Stimulated activated CD4-positive, alpha-beta T cell treated with anti-CD3 and anti-CD28 coated beads, Interleukin-12 subunit alpha, Interleukin-12 subunit beta, amount 100 ng/mL, for 24 hours (primary cell): ENCODE data around the gene FBXO45.
"Not testable (repeated sequence)": the region's sequence is repeated elsewhere in the genome, so short reads cannot be mapped to it uniquely, and the experiment has no call there.

Experiments used
- DNase-seq, 2 experiments: peaks; one replicate each; pipeline ENCODE4 v3.0.0-alpha.2; 2020; ENCODE audit warnings: low read depth in 2 of 2

FBXO45 gene, protein sequence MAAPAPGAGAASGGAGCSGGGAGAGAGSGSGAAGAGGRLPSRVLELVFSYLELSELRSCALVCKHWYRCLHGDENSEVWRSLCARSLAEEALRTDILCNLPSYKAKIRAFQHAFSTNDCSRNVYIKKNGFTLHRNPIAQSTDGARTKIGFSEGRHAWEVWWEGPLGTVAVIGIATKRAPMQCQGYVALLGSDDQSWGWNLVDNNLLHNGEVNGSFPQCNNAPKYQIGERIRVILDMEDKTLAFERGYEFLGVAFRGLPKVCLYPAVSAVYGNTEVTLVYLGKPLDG

DNA sequence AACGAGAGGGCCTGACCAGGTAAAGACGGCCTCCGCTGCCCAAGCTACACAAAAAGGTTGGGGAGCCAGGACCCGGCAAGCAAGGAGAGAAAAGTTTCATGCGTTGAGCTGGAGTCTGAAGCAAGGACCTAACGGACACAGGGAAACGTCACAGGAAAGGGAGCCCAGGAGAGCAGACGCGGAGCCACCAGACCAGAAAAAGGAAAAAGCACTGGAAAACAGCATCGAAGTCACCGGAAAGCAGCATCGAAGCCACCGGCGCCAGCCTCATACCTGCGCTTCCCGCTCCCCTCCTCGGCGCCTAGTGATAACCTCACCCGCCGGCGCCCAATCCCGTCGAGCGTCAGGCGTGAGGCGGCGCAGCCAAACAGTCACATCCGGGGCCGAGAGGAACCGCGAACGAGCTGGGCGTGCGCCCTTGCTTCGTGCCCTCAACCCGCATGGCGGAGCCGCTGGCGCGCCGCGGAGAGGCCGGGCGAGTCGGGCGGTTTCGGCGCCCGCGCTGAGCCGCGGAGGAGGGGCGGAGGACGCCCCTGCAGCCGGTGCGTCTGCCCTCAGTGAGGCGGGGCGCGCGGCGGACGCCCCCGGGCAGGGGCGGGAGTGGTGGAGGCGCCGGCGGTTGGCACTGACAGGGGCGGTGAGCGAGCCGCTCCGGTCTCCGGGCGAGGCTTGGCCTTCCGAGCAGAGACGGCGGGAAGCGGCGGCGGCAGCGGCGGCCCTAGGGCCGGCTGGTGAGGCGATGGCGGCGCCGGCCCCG lies at the start of gene FBXO45, which contains the start of gene WDR53:
Gene FBXO45 (plus strand): TSS at position 415 of the 757 bp plus-strand sequence. CDS start 325 bp downstream, at position 740.
Gene WDR53 (minus strand): TSS at position 309 of the 757 bp plus-strand sequence. CDS start 7,079 bp downstream, outside the sequence.
- peak; percentile 89 to 91 for DNase-seq

DNA sequence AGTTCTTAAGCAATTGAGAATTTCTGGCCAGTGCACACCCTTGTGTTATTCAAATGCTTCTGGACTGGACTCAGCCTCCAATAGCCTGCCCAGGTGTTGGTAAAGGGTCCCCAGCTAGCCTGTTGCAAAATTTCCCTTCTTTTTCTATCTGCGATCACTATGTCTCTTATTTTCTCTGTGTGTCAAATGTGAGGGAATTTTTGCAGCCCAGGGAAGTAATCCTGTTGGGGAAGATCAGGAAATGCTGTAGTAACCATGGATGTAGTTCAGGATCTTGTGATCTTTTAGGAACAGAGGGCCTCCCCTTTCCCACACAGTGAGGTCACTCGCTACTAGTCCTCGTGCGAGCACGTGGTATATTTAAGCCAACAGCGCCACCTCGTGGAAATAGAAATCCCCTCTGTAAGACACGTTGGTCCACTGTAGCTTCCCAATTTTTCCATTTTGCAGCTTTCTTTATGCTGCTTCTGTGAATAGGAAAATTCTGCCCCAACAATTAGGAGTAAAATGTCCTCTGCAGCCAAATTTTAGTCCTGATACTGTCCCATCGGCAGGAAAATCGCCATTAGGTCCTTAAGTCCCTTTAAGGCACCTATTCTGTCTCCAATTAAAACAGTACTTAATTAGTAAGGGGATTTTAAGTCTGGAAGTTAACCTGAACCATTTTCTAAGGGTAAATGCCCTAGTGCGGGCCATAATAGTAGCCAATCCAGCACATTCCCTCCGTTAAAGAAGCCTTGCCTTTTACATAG lies 49.3 kb upstream of the FBXO45 start:
- DNase-seq, result peak in 1 of 2 experiments; percentile 44

DNA sequence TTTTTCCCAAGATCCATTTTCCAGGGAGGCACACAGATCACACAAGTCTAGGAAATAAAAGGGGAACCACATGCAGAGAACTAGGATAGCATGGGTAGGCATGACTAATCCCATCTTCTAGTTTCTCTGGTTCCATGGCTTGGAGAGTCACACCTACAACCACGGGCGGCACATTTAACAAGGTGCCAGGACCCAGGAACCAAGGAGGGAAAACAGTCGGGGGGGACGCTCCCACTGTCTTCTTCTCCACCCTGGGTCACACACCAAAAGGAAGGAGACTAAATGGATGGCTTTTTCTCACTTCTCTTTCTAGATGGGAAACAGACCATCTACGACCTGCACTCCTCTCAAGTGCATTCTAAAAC lies 48.8 kb upstream of the FBXO45 start:
- DNase-seq, result no peak

DNA sequence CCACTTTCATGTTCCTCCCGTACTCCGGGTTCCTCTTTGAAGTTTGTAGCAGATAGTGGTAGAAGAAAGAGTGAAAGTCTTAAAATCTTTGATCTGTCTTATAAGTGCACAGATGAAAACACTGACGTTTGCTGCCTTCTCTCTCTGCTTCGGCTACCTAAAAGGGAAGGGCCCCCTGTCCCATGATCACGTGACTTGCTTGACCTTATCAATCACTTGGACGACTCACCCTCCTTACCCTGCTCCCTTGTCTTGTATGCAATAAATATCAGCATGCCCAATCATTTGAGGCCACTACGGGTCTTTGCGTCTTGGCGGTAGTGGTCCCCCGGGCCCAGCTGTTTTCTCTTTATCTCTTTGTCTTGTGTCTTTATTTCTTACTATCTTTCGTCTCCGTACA lies 47.2 kb upstream of the FBXO45 start:
- DNase-seq, result not testable (repeated sequence)

DNA sequence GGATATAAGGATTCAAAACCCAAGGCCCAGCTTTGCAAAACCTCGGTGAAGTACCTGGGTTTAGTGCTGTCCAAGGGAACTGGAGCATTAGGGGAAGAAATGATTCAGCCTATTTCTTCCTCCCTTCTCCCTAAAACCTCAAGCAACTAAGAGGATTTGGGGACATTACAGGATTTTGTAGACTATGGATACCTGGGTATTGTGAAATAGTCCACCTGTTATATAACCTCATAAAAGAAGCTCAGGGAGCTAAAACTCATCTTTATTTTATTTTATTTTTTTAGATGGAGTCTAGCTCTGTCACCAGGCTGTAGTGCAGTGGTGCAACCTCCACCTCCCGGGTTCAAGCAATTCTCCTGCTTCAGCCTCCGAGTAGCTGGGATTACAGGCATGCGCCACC lies 44.6 kb upstream of the FBXO45 start:
- DNase-seq, result no peak

DNA sequence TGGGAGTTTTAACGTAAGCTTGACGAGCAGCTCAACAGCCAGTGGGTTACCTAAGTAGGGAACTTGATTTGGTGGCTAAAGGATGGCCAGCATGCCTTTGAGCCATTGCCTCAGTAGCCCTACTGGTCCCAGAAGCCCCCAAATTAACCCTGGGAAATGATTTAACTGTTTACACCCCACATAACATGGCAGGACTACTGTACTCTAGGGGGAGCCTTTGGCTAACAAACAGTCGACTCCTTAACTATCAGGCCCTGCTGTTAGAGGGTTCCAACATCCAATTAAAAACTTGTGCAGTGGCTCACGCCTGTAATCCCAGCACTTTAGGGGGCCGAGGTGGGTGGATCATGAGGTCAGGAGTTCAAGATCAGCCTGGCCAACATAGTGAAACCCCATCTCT lies 43.9 kb upstream of the FBXO45 start:
- no peak for DNase-seq

DNA sequence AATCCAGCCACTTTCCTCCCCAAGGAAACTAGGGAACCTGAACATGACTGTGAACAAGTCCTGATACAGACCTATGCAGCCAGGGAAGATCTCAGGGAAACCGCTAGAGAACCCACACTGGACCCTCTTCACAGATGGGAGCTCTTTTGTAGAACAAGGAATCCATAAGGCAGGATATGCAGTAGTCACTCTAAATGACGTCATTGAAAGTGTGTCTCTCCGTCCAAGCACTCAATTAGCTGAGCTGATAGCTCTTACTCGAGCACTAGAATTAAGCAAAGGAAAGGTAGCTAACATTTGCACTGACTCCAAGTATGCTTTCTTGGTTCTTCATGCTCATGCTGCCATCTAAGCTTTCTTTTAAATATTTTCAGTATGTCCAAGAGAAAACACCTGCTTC lies 43.3 kb upstream of the FBXO45 start:
- DNase-seq, result no peak

DNA sequence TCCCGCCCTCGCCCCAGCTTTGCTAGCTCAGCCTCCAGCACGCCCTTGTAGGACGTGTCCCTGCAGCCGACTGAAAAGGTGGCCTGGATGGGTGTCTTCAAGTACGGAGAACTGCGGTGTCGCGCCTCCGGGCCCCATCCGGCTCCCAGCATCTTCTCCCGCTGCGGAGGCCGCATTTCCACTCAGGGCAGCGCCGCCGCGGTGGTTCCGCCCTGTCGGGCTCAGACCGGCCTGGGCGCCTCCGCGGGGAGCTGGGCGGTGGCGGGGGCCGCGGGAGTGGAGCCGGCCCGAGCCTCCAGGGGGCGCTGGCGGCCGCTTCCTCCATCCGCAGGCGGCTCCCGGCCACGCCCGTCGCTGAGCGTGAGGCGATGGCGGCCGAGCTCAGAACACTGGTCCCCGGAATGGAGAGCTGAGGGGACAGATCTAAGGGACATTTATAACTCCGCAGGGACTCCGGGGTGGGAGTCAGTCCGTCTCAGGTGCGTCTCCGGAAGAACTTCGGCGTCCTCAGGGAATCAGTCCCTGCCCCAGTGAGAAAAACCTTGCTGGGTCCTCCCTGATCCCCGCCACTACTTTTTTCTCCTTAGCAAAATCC lies 39.7 kb upstream of the FBXO45 start:
- peak; percentile 69 to 82 for DNase-seq

DNA sequence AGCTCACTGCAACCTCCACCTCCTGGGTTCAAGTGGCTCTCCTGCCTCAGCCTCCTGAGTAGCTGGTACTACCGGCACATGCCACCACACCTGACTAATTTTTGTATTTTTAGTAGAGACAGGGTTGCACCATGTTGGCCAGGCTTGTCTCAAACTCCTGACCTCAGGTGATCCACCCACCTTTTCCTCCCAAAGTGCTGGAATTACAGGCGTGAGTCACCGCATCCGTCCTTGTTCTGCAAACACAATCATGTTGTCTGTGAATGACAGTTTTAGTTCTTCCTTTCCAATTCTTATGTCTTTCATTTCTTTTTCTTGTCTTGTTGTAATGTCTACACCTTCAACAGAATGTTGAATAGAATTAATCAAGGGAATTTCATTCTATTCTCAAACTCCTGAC lies 37.0 kb upstream of the FBXO45 start:
- DNase-seq, result no peak

DNA sequence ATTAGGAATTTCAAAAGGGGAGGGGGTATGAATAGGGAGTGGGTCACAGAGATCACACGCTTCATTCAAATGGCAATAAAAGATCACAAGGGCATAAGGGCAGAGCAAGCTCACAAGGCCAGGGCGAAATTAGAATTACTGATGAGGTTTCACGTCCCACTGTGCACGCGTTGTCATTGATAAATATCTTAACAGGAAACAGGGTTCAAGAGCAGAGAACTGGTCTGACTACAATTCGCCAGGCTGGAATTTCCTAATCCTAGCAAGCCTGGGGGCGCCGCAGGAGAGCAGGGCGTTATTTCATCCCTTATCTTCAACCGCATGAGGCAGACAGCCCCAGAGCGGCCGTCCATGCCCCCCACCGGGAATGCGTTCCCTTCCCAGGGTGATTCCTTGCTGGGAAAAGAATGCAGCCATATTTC lies 35.2 kb upstream of the FBXO45 start:
- no peak for DNase-seq

DNA sequence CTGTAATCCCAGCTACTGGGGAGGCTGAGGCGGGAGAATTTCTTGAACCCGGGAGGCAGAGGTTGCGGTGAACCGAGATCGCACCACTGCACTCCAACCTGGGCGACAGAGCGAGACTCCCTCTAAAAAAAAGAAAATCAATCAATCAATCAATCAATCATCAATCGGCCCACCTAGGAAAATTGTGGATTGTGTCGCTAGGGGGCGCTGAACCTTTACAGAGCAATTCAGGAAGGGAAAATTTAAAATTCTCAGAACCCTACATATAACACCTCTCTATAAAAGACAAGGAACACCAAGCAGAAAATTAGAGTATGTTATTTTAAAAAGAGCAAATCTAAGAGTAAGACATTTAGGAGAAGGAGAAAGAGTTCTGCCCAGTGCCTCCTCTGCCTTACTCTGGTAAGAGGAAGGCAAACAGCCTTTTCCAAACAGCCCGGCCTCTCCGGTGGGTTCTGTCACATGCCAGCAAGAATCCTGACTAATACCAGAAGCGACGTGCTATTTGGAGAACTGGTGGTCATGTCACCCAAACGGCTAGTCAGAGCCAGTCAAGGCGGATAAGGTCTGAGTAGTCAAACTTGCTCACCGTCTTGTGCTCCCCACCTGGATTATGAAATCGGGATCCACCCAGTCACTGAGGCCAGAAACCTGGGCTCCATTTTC lies 31.0 kb upstream of the FBXO45 start:
- DNase-seq, result peak in 1 of 2 experiments; percentile 61

DNA sequence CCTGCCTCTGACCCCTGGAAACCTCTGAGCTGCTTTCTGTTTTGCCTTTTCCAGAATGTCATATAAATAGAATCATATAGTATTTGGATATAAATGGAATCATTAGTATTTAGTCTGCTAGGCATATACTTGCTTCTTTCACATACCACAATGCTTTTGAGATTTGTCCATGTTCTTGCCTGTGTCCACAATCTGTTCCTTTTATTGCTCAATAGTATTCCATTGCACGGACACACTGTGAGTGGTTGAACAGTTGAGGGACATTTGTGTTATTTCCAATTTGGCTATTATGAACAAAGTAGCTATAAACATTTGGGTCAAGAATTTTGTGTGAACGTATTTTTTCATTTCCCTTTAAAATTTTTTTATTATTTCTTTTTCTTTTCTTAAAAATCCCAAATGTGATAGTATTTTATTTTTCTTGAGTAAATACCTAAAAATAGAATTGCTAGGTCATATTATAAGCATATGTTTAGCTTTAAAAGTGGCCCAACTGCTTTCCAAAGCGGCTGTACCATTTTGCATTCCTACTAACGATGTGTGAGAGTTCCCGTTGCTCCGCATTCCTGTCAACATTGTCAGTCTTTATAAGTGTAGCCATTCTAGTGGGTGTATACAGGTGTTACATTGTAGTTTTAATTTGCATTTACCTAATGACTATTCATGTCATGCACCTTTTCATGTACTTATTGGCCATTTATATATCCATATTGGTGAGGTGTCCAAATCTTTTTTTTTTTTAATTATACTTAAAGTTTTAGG lies 26.6 kb upstream of the FBXO45 start:
- DNase-seq, result no peak

DNA sequence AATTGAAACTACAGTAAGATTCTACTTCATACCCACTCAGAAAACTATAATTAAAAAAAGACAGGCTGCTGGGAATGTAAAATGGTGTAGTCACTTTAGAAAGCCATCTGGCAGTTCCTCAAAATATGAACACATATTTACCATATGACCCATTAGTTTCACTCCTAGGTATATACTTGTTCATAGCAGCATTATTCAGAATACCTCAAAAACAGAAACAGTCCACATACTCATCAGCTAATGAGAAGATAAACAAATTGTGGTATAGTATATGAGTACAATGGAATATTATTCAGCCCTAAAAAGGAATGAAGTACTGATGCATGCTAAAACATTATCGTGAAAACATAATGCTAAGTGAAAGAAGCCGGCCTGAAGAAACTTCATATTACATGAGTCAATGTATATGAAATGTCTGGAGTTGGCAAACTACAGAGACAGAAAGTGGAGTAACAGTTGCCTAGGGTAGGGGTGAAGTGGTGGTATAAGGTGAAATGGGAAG lies 23.9 kb upstream of the FBXO45 start:
- no peak for DNase-seq

DNA sequence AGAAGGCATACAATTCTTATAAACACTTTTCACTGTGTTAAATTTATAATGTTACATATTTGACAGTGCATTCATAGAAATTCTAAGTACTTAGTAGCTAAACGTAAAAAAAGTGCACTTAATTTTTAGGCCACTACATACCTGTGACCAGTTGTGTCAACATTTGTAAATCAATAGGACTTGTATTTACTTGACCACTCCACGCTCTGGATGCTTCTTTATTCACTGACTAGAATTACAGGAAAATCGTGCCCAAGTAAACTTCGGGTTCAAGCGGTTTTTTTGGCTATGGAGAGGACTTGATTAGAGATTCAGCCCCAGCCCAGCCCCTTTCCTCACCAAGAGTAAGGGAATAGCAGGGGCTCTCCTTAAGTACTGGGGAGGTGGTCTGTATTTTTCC lies 21.9 kb upstream of the FBXO45 start:
- no peak for DNase-seq

DNA sequence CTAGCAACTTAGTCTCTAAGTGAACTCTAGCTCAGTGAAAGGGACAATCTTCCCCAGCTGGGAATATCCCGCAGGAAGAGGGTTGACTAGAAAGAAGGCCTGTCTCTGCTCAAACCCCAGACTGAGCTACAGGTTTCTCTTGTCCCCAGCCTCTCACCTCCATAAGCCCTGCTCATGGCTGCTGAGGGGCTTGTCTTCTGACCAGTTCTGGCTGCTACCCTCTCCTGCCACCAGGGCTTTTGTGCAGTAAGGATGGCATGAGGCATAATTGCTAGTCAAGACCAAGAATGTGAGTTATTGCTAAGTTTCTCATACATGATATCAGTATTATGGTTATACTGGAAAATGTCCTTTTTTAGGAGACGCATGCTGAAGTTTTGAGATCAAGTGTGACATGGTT lies 21.4 kb upstream of the FBXO45 start:
- DNase-seq, result no peak

DNA sequence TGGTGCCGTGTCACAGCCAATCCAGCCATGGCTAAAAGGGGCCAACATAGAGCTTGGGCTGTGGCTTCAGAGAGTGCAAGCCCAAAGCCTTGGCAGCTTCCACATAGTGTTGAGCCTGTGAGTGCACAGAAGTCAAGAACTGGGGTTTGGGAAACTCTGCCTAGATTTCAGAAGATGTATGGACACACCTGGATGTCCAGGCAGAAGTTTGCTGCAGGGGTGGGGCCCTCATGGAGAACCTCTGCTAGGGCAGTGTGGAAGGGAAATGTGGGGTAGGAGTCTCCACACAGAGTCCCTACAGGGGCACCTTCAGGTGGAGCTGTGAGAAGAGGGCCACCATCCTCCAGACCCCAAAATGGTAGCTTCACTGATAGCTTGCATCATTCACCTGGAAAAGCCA lies 19.1 kb upstream of the FBXO45 start:
- not testable (repeated sequence) for DNase-seq

DNA sequence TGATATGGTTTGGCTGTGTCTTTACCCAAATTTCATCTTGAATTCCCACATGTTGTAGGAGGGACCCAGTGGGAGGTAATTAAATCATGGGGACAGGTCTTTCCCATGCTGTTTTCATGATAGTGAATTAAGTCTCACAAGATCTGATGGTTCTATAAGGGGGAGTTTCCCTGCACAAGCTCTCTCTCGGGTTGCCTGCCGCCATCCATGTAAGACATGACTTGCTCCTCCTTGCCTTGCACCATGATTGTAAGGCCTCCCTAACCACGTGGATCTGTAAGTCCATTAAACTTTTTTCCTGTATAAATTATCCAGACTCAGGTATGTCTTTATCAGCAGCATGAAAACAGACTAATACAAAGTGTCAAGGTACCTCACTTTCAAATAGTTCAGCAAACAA lies 18.3 kb upstream of the FBXO45 start:
- DNase-seq, result not testable (repeated sequence)

DNA sequence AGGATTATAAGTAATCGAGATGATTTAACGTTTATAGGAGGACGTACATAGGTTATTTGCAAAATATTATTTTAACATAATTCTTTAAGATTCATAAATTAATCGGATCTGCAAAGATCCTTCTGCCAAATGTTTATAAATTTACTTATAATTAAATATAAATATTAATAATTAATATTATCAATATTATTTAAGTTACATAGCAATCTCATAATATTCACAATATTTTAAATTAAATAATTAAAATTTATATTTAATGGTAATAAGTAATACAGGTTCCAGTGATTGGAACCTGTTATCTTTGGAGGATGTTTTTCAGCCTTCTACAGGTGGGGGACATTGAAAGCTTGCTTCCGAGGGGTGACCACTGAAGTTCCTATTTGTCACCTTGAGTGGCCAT lies 16.2 kb upstream of the FBXO45 start:
- DNase-seq, result no peak

DNA sequence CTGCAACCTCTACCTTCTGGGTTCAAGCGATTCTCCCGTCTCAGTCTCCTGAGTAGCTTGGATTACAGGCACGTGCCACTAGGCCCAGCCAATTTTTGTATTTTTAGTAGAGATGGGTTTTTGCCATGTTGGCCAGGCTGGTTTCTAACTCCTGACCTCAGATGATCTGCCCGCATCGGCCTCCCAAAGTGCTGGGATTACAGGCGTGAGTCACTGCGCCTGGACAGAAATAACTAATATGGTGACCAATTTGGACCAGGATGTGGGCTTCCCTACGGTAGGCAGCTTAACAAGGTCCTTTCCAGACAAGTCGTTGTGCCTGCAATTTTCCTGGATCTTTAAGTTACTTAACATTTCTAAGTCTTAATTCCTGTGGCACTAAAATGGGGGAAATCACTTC lies 14.9 kb upstream of the FBXO45 start:
- DNase-seq, result no peak

DNA sequence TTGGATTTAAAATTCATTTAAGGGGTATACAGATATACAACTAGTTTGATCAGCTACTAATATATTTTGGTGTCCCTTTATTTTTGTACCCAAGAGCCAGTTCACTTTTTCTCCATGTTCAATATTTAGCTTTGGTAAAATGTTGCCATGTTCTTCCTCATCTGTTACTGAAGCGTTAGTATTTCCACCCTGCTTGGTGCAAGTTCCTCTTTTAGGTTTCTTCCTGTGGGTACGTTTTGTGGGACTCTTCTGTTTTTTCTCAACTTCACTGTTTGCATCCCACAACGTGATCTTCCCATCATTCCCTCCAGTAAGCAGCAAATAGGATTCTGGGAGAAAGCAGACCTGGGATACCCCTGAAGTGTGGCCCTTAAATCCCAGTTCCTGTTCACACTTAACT lies 14.3 kb upstream of the FBXO45 start:
- DNase-seq, result no peak

DNA sequence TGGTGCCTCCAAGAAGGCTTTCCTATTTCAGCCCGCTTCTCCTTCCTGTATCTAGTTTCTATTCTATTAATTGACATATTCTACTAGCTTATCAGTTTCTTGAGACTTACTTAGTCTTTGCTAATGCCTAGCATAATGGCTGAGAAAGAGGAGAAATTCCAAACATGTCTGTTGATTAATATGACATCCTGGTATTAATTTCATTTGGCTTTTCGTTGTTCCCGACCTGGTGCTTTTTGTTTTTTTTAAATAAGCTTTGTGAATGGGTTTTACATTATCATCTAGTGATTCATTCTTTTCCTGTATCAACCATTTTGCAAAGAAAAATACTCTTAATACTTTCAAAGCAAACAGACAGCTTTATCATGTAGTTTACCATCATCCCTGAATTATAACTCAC lies 13.2 kb upstream of the FBXO45 start:
- no peak for DNase-seq
